ENCODE measurements around the gene NDUFA3. TPM values are rescaled to one million over a fixed set of nuclear protein-coding genes. Genes with fewer than 3 reads are reported as not detected.
A peak's percentile ranks its signal among the peaks of the same experiment; 100 is the strongest.

Gene NDUFA3
- total and polyA plus RNA-seq, 8 donors = 27.7 to 166 (median 50.5) TPM

DNA sequence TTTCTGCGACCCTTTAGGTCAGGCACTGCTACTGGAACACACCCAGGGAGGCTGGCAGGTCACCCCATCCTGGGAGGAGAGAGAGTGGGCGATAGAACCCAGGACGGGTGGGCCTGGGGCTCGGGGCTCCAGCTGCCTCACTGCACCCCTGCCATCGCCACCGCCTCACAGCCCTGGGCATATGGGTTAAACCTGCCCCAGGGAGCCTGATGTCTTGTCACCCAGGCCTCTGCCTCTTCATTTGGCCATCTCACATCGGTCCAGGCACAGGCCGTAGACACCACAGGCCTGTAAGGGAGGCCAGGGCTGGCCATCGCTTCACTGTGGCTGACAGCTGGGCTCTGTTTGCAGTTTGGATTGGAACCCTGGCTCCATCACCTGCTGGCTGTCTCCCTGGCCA, 23.1 kb downstream of the NDUFA3 start:
- H3K9me3 ChIP-seq = no peaks in the 10 kb centered on the region
- no peak for FAIRE-seq
- H3K36me3 ChIP-seq = peaks cover 7 to 63% (median 48%) of the 10 kb centered on the region in 3 donors
- TF ChIP-seq, protein P1, sequence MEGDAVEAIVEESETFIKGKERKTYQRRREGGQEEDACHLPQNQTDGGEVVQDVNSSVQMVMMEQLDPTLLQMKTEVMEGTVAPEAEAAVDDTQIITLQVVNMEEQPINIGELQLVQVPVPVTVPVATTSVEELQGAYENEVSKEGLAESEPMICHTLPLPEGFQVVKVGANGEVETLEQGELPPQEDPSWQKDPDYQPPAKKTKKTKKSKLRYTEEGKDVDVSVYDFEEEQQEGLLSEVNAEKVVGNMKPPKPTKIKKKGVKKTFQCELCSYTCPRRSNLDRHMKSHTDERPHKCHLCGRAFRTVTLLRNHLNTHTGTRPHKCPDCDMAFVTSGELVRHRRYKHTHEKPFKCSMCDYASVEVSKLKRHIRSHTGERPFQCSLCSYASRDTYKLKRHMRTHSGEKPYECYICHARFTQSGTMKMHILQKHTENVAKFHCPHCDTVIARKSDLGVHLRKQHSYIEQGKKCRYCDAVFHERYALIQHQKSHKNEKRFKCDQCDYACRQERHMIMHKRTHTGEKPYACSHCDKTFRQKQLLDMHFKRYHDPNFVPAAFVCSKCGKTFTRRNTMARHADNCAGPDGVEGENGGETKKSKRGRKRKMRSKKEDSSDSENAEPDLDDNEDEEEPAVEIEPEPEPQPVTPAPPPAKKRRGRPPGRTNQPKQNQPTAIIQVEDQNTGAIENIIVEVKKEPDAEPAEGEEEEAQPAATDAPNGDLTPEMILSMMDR (IDR thresholded peaks at IDR 0.05) = no peak
- H3K4me3 ChIP-seq = no peak overlapping the region
- WGBS, 2 donors = 85 to 90% methylated on average over 9 of the region's 9 CpGs
- intact Hi-C loops (cut with DNase I) = no loop called here
- DNase-seq = peak in 2 of 6 donors; percentile 23 to 38
- ATAC-seq = no peak
- H3K27me3 ChIP-seq = no peaks in the 10 kb centered on the region
- no peak overlapping the region for H3K27ac ChIP-seq
- H3K4me1 ChIP-seq = no peaks in the 10 kb centered on the region

DNA sequence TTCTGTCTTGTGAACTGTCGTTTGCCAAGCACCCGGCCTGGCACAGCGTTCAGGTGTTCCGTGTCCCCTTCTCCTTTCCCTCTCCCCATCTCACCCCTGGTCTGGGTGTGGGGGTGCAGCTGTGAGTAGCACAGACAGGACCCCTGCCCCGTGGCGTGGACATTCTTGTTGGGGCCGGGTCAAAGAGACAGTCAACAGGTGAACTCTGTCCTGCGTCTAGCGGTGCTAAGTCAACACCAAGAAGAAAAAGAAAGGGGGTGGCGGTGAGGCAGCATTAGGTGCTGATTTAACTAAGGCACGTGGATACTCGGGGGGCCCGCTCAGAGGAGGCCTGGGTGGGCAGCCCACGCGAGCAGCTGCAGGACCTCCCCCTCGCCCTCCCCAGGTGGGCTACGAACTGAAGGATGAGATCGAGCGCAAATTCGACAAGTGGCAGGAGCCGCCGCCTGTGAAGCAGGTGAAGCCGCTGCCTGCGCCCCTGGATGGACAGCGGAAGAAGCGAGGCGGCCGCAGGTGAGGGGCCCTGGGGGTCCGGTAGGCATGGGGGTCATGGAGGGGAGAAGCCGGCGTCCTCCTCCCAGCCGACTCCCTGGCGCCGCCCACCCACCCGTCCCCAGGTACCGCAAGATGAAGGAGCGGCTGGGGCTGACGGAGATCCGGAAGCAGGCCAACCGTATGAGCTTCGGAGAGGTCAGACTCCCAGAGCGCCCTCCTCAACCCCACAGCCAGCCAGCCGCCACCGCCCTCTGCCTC, 25.2 kb downstream of the NDUFA3 start:
- WGBS, 2 donors = 91 to 92% methylated on average over 42 to 44 of the region's 44 CpGs
- H3K27me3 ChIP-seq = no peaks in the 10 kb centered on the region
- ATAC-seq (no peak), DNase-seq (peak in 2 of 6 donors; percentile 30 to 53), FAIRE-seq (no peak)
- no peak overlapping the region for H3K4me3 ChIP-seq
- intact Hi-C loops (cut with DNase I) = no loop called here
- TF ChIP-seq, protein P1 (IDR thresholded peaks at IDR 0.05) = no peak
- peaks cover 7 to 51% (median 42%) of the 10 kb centered on the region in 3 donors for H3K36me3 ChIP-seq
- H3K27ac ChIP-seq = no peak overlapping the region
- H3K9me3 ChIP-seq = no peaks in the 10 kb centered on the region
- no peaks in the 10 kb centered on the region for H3K4me1 ChIP-seq

DNA sequence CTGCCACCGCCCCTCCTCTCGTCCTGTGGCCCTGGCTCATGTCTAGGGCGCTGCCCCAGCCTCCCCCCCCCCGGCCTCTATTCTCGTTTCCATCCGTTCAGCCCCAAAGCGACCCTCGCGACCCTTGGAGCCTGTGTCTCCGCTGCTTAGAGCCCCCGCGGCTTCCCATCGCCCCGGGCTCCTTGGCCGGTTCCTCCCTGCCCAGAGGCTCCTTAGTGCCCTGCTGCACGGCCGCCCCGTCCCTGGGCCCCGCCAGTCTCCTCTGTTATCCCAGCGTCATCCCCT, 25.7 kb downstream of the NDUFA3 start:
- H3K36me3 ChIP-seq = peaks cover 7 to 46% (median 40%) of the 10 kb centered on the region in 3 donors

GRCh38 chr19:54128796-54129616, 26.4 kb downstream of the NDUFA3 start:
- peak in 2 of 6 donors; percentile 32 to 75 for DNase-seq
- intact Hi-C loops (cut with DNase I) = no loop called here
- ATAC-seq = no peak

More for the DNA sequence above, 25.7 kb downstream of the NDUFA3 start:
- ATAC-seq (no peak), DNase-seq (peak in 1 of 6 donors; percentile 58), FAIRE-seq (no peak)
- intact Hi-C loops (cut with DNase I) = no loop called here
- H3K4me3 ChIP-seq = no peak overlapping the region
- H3K4me1 ChIP-seq = no peaks in the 10 kb centered on the region
- no peak overlapping the region for H3K27ac ChIP-seq
- WGBS, 2 donors = 88 to 92% methylated on average over 20 of the region's 20 CpGs
- no peaks in the 10 kb centered on the region for H3K27me3 ChIP-seq
- TF ChIP-seq, protein P1 (IDR thresholded peaks at IDR 0.05) = no peak
- no peaks in the 10 kb centered on the region for H3K9me3 ChIP-seq

More at GRCh38 chr19:54128796-54129616, 26.4 kb downstream of the NDUFA3 start:
- no peak for FAIRE-seq
- Histone ChIP-seq H3K4me1 (no peaks in the 10 kb centered on the region), H3K9me3 (no peaks in the 10 kb centered on the region), H3K27me3 (no peaks in the 10 kb centered on the region), H3K4me3 (no peak overlapping the region), H3K27ac (no peak overlapping the region), H3K36me3 (peaks cover 7 to 40% (median 34%) of the 10 kb centered on the region in 3 donors)
- 94 to 96% methylated on average over 36 to 41 of the region's 41 CpGs for WGBS, 2 donors
- TF ChIP-seq, protein P1 (IDR thresholded peaks at IDR 0.05) = no peak

Data from pancreas (tissue), 10 donors.